Embryonic facial prominence (tissue), 1 donor: Measurements from ENCODE around the gene DBET.
"Not testable (repeated sequence)": the region's sequence is repeated elsewhere in the genome, so short reads cannot be mapped to it uniquely, and the experiment has no call there.

Source experiments
- DNase-seq: peaks from one replicate; pipeline ENCODE4 v3.0.0-alpha.2; 2016; ENCODE audit errors: extremely low spot score

Gene DBET

GRCh38 chr4:190049378-190050239 is 14.7 kb upstream of the DBET start:
- not testable (repeated sequence) for DNase-seq

- DNase-seq, result not testable (repeated sequence)
These were observed 5.3 kb upstream of the DBET start for GRCh38 chr4:190058997-190059396.

DNA sequence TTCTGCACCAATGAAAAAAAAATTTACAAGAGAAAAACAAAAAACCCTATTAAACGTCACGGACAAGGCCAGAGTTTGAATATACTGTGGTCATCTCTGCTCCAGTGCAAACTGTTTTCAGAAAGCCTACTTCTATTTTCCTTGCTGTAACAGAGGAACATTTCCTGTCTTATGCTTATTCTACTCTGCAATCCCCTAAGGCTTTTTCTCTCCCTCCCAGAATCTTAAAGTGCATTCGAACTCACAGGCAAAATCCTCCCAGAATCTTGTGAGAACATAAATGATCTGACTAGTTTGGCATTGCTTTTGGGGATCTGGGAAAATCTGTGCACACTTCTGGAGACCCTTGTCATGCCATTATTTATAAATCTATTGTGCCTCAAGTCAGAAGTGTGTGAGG is 503 bp downstream of the DBET start:
- not testable (repeated sequence) for DNase-seq

DNA sequence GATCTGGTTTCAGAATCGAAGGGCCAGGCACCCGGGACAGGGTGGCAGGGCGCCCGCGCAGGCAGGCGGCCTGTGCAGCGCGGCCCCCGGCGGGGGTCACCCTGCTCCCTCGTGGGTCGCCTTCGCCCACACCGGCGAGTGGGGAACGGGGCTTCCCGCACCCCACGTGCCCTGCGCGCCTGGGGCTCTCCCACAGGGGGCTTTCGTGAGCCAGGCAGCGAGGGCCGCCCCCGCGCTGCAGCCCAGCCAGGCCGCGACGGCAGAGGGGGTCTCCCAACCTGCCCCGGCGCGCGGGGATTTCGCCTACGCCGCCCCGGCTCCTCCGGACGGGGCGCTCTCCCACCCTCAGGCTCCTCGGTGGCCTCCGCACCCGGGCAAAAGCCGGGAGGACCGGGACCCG is 4.0 kb downstream of the DBET start:
- DNase-seq, result not testable (repeated sequence)

DNA sequence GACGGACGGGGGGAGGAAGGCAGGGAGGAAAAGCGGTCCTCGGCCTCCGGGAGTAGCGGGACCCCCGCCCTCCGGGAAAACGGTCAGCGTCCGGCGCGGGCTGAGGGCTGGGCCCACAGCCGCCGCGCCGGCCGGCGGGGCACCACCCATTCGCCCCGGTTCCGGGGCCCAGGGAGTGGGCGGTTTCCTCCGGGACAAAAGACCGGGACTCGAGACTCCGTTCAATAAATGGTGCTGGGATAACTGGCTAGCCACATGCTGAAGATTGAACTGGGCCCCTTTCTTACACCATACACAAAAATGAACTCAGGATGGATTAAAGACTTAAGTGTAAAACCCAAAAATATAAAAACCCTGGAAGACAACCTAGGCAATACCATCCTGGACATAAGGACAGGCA is 28.8 kb downstream of the DBET start:
- not testable (repeated sequence) for DNase-seq

DNA sequence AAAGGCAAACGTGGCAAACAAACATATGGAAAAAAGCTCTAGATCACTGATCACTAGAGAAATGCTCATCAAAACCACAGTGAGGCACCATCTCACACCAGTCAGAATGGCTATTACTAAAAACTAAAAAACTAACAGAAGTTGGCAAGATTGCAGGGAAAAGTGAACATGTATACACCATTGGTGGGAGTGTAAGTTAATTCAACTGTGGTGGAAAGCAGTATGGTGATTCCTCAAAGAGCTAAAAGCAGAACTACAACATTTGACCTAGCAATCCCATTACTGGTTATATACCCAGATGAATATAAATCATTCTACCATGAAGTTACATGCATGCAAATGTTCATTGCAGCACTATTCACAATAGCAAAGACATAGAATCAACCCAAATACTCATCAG is 29.7 kb downstream of the DBET start:
- DNase-seq, result not testable (repeated sequence)

DNA sequence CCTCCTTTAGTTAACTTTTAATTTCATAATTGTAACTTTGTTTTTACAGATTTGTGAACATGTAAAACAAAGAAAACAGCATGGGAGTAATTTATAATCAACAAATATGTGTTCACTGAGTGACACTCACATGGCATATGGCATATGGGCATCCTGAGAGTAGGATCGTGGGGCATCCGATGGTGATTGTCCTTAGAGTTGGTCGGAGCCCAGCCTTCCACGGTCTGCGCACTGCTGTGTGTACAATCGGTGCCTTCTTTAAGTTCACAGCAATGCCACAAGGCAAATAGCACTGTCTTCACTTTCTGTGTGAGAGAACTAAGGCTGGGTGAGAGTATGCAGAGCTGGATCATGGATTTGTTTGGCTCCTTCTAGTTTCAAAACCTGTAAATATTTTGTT is 31.0 kb downstream of the DBET start:
- not testable (repeated sequence) for DNase-seq

GRCh38 chr4:190099605-190100004 is 35.3 kb downstream of the DBET start:
- DNase-seq, result not testable (repeated sequence)

DNA sequence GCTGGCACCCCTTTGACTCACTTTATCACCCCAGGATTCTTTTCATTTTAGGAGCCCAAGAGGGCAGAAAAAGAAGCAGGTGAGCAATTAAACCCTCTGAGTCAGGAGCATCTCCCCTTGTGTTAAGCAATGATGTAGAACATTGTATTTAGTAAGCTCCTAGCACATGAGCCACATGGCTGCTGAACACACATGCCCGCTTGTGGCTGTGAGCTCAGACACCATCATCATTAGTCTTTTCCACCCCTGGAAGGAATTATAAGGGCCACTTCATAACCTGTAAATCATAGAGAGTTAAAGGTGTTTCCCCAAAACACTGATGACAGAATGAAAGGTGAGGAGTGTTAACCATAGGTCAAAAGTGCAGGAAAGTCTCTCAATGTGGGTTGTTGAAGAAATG is 37.2 kb downstream of the DBET start:
- DNase-seq, result not testable (repeated sequence)

GRCh38 chr4:190106191-190106590 is 41.9 kb downstream of the DBET start:
- not testable (repeated sequence) for DNase-seq

DNA sequence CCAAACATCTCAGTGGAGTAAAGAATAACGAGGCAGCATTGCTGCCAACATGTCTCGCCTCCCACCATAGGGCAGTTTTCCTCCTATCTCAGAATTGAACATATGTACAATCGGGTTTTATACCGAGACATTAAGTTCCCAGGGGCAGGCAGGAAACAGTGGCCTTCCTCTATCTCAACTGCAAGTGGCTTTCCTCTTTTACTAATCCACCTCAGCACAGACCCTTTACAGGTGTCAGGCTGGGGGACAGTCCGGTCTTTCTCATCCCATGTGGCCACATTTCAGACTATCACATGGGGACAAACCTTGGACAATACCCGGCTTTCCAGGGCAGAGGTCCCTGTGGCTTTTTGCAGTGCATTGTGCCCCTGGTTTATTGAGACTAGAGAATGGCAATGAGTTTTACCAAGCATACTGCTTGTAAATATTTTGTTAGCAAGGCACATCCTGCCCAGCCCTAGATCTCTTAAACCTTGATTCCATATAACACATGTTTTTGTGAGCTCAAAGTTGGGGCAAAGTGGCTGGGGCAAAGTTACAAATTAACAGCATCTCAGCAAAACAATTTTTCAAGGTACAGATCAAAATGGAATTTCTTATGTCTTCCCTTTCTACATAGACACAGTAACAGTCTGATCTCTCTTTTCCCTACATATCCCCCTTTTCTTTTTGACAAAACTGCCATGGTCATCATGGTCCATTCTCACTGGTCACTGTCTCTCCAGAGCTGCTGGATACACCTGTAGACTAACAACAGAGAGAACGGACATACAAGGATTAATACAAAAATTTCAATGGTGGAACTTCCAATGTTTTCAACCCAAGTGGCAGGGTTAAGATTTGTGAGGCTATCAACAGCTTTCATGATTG is 42.5 kb downstream of the DBET start:
- DNase-seq, result not testable (repeated sequence)

DNA sequence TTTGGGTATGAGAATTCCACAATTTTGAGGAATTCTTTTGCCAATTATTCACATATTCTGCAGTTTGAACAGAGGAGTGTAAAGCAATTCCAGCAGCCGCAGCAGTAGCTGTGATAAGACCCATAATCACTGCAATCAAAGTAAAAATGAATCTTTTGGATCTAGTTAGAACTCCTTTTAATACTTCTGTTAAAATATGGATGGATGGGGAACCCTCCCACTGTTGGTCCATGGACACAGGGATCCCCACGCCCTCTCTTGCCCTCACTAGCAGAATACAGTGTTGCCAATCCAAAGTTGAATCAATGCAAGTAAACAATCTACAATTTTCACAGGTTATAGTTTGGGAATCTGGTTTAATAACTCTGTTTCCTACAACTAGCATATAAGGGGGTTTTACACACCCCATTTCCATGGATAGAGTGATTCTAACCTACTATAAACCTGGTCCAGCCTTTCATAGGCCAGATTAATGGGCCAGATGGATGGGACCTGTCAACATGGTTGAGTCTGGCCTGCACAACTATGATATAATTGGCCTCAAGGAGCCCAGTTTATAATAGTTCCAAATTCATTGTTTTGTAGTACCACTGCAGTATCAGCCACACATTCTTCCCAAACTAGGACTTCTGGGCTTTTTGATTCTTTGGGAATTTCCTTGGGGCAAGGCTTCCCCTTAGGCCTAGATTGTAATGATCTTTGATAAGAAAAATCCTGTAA is 43.6 kb downstream of the DBET start:
- DNase-seq, result not testable (repeated sequence)

DNA sequence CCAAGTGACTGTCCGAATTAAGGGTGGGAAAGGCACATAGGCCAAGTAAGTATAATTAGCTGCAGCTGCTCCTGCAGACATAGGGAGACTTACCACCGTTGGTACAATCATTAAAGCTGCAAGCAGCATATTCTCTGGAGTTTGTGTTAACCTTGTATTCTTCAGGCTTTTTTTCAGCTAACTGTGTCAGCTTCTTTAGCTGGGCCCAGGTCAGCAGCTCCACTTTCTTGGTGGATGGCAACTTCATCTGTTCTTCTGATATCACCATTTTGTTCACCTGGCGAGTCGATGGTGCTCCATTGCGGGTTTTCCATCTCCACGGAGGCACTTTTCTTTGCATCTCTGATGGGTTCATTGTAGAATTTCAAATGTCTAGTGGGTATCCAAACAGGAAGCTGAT is 44.5 kb downstream of the DBET start:
- not testable (repeated sequence) for DNase-seq

GRCh38 chr4:190109390-190110011 is 45.2 kb downstream of the DBET start:
- not testable (repeated sequence) for DNase-seq

DNA sequence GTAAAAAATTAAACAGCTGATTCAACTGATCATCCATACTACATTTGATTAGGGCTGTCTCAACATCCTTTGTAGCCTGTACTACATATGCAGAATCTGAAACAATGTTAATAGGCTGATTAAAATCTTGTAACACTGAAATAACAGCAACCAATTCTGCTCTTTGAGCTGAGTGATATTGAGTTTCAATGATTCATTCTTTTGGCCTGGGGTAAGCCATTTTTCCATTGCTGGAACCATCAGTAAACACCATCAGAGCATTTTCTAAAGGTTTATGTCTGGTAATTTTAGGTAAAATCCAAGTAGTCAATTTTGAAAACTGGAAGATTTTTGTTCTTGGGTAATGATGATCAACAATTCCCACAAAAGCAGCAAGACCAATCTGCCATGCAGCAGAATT is 45.7 kb downstream of the DBET start:
- not testable (repeated sequence) for DNase-seq

DNA sequence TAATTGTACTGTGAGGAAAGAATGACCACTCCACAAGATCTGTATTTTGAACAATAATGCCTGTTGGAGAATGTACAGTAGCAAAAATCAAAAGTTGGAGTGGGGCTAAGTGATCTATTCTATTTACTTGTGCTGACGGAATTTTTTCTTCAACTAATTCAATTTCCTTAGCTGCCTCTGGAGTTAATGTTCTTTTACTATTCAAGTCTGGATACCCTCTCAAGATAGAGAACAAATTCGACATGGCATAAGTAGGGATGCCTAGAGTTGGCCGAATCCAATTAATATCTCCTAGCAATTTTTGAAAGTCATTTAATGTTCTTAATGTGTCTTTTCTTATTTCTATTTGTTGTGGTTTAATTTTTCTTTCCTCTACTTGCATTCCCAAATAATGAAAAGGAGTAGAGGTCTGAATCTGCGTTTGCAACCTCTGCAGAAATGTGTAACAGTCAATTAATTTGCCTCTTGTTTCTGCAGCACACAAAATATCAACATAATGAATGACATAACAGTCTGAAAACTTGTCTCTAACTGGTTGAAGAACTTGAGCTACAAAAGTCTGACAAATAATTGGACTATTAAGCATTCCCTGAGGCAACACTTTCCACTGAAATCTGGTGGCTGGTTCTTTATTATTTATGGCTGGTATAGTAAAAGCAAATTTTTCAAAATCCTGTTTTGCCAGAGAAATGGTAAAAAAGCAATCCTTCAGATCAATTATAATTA is 46.4 kb downstream of the DBET start:
- DNase-seq, result not testable (repeated sequence)

- not testable (repeated sequence) for DNase-seq
These were observed 48.6 kb downstream of the DBET start for GRCh38 chr4:190112879-190113278.

DNA sequence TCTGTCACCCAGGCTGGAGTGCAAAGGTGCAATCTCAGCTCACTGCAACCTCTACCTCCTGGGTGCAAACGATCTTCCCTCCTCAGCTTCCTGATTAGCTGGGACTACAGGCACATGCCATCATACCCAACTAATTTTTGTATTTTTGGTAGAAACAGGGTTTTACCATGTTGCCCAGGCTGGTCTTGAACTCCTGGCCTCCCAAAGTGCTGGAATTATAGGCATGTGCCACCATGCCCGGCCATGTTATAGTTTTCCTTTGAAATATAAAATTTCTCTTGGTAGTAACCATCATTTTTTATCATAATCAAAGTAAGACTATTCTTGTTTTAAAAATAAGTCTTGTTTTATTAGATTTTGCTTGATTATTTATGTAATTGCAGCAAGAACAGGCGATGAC is 50.7 kb downstream of the DBET start:
- not testable (repeated sequence) for DNase-seq
